ENCODE results near the gene SEC14L2. TPM values are rescaled to one million over a fixed set of nuclear protein-coding genes. Genes with fewer than 3 reads are reported as not detected.
"Not testable (repeated sequence)": the region's sequence is repeated elsewhere in the genome, so short reads cannot be mapped to it uniquely, and the experiment has no call there.

Gene SEC14L2
- total RNA-seq, 1 donor, result 16.6 TPM

DNA sequence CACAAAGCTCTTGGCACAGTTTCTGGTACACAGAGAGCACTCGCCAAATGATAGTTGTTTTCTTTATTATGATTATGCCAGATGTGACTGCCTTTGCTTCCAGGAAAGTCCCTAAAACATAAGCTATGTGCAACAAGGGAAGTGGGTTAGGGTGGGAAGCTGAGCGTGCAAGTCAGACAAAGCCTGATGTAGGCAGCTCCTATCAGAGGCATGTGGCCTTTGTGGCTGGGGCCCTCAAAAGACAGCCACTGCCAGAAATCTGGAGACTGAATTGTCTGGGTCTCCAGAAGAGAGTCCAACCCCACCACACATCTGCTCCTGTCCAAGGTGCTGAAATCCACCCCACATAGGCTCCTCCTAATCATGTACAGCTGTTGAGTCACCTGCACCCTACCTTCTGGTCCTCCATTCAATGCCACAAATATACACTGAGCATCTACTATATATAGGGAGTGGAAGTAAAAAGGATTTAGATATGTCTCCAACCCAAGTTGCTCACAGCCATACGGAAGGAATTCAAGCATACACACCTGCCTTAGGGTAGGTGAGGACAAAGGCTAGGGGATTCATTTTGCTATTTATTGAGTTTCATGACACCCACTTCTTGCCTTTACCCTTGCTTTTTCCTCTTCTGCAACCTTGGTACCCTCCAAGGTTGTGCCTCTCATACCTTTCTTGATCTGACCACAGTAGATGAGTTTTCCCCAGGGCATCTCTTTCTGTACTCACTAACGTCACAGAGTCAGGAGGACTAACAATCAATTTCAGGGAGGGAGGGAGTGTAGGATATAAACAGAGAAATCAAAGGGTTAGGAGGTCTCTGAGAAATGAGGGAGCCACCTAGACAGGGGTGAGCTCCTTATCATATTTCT, 62.6 kb downstream of the SEC14L2 start:
- Histone ChIP-seq H4K20me1 (ENCODE audit: insufficient read depth, low read length) (no peaks in the 10 kb centered on the region), H3K4me3 (ENCODE audit: insufficient read depth, low read length) (no peak overlapping the region), H3K4me1 (ENCODE audit: insufficient read depth, low read length) (no peaks in the 10 kb centered on the region), H3K36me3 (ENCODE audit: insufficient read depth, low read length) (no peaks in the 10 kb centered on the region), H3K27ac (ENCODE audit: low read depth, low read length) (no peak overlapping the region), H3K9me3 (ENCODE audit: low read depth, low read length) (no peaks in the 10 kb centered on the region), H3K79me2 (ENCODE audit: insufficient read depth, low read length) (no peaks in the 10 kb centered on the region), H3K27me3 (ENCODE audit: insufficient read depth, low read length) (peaks cover 2% of the 10 kb centered on the region), H3K4me2 (ENCODE audit: insufficient read depth, low read length) (no peak overlapping the region), H2AFZ (ENCODE audit: low read length) (no peak overlapping the region)
- TF ChIP-seq, protein P1, sequence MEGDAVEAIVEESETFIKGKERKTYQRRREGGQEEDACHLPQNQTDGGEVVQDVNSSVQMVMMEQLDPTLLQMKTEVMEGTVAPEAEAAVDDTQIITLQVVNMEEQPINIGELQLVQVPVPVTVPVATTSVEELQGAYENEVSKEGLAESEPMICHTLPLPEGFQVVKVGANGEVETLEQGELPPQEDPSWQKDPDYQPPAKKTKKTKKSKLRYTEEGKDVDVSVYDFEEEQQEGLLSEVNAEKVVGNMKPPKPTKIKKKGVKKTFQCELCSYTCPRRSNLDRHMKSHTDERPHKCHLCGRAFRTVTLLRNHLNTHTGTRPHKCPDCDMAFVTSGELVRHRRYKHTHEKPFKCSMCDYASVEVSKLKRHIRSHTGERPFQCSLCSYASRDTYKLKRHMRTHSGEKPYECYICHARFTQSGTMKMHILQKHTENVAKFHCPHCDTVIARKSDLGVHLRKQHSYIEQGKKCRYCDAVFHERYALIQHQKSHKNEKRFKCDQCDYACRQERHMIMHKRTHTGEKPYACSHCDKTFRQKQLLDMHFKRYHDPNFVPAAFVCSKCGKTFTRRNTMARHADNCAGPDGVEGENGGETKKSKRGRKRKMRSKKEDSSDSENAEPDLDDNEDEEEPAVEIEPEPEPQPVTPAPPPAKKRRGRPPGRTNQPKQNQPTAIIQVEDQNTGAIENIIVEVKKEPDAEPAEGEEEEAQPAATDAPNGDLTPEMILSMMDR (IDR thresholded peaks at IDR 0.05; ENCODE audit: extremely low read depth, low read depth, low read length), result no peak
- no peak for DNase-seq (ENCODE audit: insufficient read length, low spot score, missing footprints)

- Histone ChIP-seq H3K36me3 (ENCODE audit: insufficient read depth, low read length) (no peaks in the 10 kb centered on the region), H2AFZ (ENCODE audit: low read length) (no peak overlapping the region)
- DNase-seq (ENCODE audit: insufficient read length, low spot score, missing footprints), result no peak
These were observed 63.3 kb downstream of the SEC14L2 start for GRCh38 chr22:30460147-30460546.

DNA sequence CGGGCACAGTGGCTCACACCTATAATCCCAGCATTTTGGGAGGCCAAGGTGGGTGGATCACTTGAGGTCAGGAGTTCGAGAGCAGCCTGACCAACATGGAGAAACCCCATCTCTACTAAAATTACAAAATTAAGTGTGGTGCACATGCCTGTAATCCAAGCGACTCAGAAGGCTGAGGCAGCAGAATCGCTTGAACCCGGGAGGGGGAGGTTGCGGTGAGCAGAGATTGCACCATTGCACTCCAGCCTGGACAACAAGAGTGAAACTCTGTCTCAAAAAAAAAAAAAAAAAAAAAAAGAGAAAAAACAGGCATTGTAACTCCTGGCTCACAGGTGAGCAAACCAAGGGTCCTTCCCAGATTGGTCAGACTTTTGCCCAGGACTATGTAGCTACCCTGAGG, 63.7 kb downstream of the SEC14L2 start:
- not testable (repeated sequence) for H3K79me2 ChIP-seq (ENCODE audit: insufficient read depth, low read length); H3K27me3 ChIP-seq (ENCODE audit: insufficient read depth, low read length); H3K9me3 ChIP-seq (ENCODE audit: low read depth, low read length); H3K4me3 ChIP-seq (ENCODE audit: insufficient read depth, low read length); H2AFZ ChIP-seq (ENCODE audit: low read length); H3K36me3 ChIP-seq (ENCODE audit: insufficient read depth, low read length); H3K4me1 ChIP-seq (ENCODE audit: insufficient read depth, low read length); H3K4me2 ChIP-seq (ENCODE audit: insufficient read depth, low read length); H3K27ac ChIP-seq (ENCODE audit: low read depth, low read length); H4K20me1 ChIP-seq (ENCODE audit: insufficient read depth, low read length); DNase-seq (ENCODE audit: insufficient read length, low spot score, missing footprints)

More at GRCh38 chr22:30460147-30460546, 63.3 kb downstream of the SEC14L2 start:
- H3K27me3 ChIP-seq (ENCODE audit: insufficient read depth, low read length), result peaks cover 6% of the 10 kb centered on the region
- H3K27ac ChIP-seq (ENCODE audit: low read depth, low read length), result no peak overlapping the region
- no peaks in the 10 kb centered on the region for H3K4me1 ChIP-seq (ENCODE audit: insufficient read depth, low read length)
- TF ChIP-seq, protein P1 (IDR thresholded peaks at IDR 0.05; ENCODE audit: extremely low read depth, low read depth, low read length), result no peak
- no peak overlapping the region for H3K4me2 ChIP-seq (ENCODE audit: insufficient read depth, low read length)
- H4K20me1 ChIP-seq (ENCODE audit: insufficient read depth, low read length), result no peaks in the 10 kb centered on the region
- no peak overlapping the region for H3K4me3 ChIP-seq (ENCODE audit: insufficient read depth, low read length)
- H3K79me2 ChIP-seq (ENCODE audit: insufficient read depth, low read length), result no peaks in the 10 kb centered on the region
- no peaks in the 10 kb centered on the region for H3K9me3 ChIP-seq (ENCODE audit: low read depth, low read length)

GRCh38 chr22:30469165-30469564, 72.3 kb downstream of the SEC14L2 start:
- Histone ChIP-seq H3K79me2 (ENCODE audit: insufficient read depth, low read length) (no peaks in the 10 kb centered on the region), H3K36me3 (ENCODE audit: insufficient read depth, low read length) (no peaks in the 10 kb centered on the region), H3K27ac (ENCODE audit: low read depth, low read length) (no peak overlapping the region), H3K4me2 (ENCODE audit: insufficient read depth, low read length) (no peak overlapping the region), H3K4me3 (ENCODE audit: insufficient read depth, low read length) (no peak overlapping the region), H4K20me1 (ENCODE audit: insufficient read depth, low read length) (no peaks in the 10 kb centered on the region), H2AFZ (ENCODE audit: low read length) (no peak overlapping the region), H3K9me3 (ENCODE audit: low read depth, low read length) (no peaks in the 10 kb centered on the region), H3K27me3 (ENCODE audit: insufficient read depth, low read length) (peaks cover 41% of the 10 kb centered on the region), H3K4me1 (ENCODE audit: insufficient read depth, low read length) (no peaks in the 10 kb centered on the region)
- TF ChIP-seq, protein P1 (IDR thresholded peaks at IDR 0.05; ENCODE audit: extremely low read depth, low read depth, low read length), result no peak
- peak; percentile 64 for DNase-seq (ENCODE audit: insufficient read length, low spot score, missing footprints)
